K562 (cell line): ENCODE measurements around the gene SPG21.

Experiments
- KAT7 ChIP-seq: sonication (generic); formaldehyde crosslinking; IDR thresholded peaks from 2 replicates; pipeline ENCODE4 v1.8.0; 2022; ENCODE audit warnings: missing genetic modification reagents, mild to moderate bottlenecking, borderline replicate concordance
- MAZ ChIP-seq, 2 experiments: fragments of 450-650 bp in 1 of 2; sonication (generic) in 1 of 2; formaldehyde crosslinking; IDR thresholded peaks in 1 of 2; conservative IDR thresholded peaks in 1 of 2; 2 replicates each; pipeline versions ENCODE4 v1.4.0 to v1.5.0; 2020; ENCODE audit warnings: mild to moderate bottlenecking in 1 of 2, missing genetic modification reagents in 1 of 2
- NFE2L1 ChIP-seq: fragments of 450-650 bp; IDR thresholded peaks from 2 replicates; pipeline ENCODE4 v1.6.1; 2016; ENCODE audit warnings: missing genetic modification characterization, low read depth, mild to moderate bottlenecking, missing compliant biosample characterization, moderate library complexity, borderline replicate concordance
- SP1 ChIP-seq: sonication (generic); formaldehyde crosslinking; IDR thresholded peaks from 2 replicates; pipeline ENCODE4 v1.8.1; 2022; ENCODE audit warnings: mild to moderate bottlenecking, missing genetic modification reagents
- ZNF212 ChIP-seq: fragments of 450-650 bp; formaldehyde crosslinking; IDR thresholded peaks from 2 replicates; pipeline ENCODE4 v1.4.0; 2020; ENCODE audit warnings: mild to moderate bottlenecking
- ZNF76 ChIP-seq: fragments of 250-450 bp; sonication (Bioruptor Pico); IDR thresholded peaks from 2 replicates; pipeline ENCODE4 v1.4.0; 2020; ENCODE audit warnings: mild to moderate bottlenecking, moderate library complexity, borderline replicate concordance

DNA sequence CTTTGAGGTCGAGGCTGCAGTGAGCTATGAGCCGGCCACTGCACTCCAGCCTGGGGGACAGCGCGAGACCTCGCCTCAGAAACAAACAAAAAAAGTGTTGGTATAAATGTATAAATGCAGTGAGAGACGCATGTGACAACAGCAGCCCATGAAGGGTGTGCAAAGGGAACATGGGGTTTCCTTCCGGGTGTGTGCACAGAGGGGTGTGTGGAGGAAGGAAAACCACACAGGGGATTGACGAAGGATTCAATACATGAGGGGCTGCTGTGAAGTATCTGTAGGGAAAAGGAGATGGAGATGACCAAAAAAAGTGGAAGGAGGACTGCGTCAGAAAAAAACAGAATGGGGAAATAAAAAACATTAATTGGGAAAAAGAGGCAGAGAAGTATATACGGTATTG lies 38.6 kb upstream of the SPG21 start:
- TF ChIP-seq ZNF76 (no peak), MAZ (CRISPR knock-in tag; conservative IDR thresholded peaks at IDR 0.05 in 1 of 2, IDR thresholded peaks at IDR 0.05 in 1 of 2) (no peak), NFE2L1 (tag) (no peak), ZNF212 (no peak), SP1 (CRISPR knock-in tag) (no peak), KAT7 (CRISPR knock-in tag) (no peak)
